IMR-90 (cell line): ENCODE data around the gene VEGFA. TPM values are rescaled to one million over a fixed set of nuclear protein-coding genes. Genes with fewer than 3 reads are reported as not detected.

Experiments used
- ATAC-seq: fragments of 200-7000 bp; cut with Tn5 transposase; 2 replicates; pipeline ENCODE4 v1.9.1; 2020; ENCODE audit warnings: low read depth, mild to moderate bottlenecking, moderate library complexity
- BruUV-seq: library from RNA; stranded (reverse); fragments of 400-500 nt; replicated peaks from 2 replicates; lab custom pipeline; 2021; lab: Mats Ljungman, UMichigan
- CTCF ChIA-PET: fragments of 300-600 bp; formaldehyde crosslinking; extraction: SDS; loops from one replicate; lab custom pipeline; 2021; ENCODE audit warnings: antibody characterized with exemption; lab: Yijun Ruan, JAX
- POLR2A ChIA-PET: fragments of 300-600 bp; sonication (Branson Sonifier 250); formaldehyde crosslinking; loops from one replicate; lab custom pipeline; 2022; ENCODE audit warnings: antibody characterized with exemption; ENCODE audit not compliant: unreplicated experiment; lab: Charles Lee
- DNase-seq: peaks from one replicate; pipeline ENCODE4 v3.0.0; 2013
- H2AFZ ChIP-seq: replicated peaks from 2 replicates; pipeline ENCODE3; 2013; ENCODE audit warnings: low read length, mild to moderate bottlenecking; ENCODE audit not compliant: poor library complexity
- H2AK5ac ChIP-seq: 2 replicates; pipeline ENCODE4 v1.6.1; 2013; ENCODE audit warnings: low read depth, low read length, inconsistent platforms
- H2AK9ac ChIP-seq: replicated peaks from 2 replicates; pipeline ENCODE3; 2013; ENCODE audit warnings: mild to moderate bottlenecking, low read depth, low read length, moderate library complexity; ENCODE audit not compliant: poor library complexity
- H2BK120ac ChIP-seq: 2 replicates; pipeline ENCODE4 v1.6.1; 2013; ENCODE audit warnings: low read depth, low read length, inconsistent platforms
- H2BK15ac ChIP-seq: 3 replicates; pipeline ENCODE4 v1.6.1; 2013; ENCODE audit warnings: low read depth, low read length, inconsistent platforms
- H2BK20ac ChIP-seq: 2 replicates; pipeline ENCODE4 v1.6.1; 2013; ENCODE audit warnings: low read depth, mild to moderate bottlenecking, inconsistent platforms, low read length, moderate library complexity
- H2BK5ac ChIP-seq: 2 replicates; pipeline ENCODE4 v1.6.1; 2013; ENCODE audit warnings: mild to moderate bottlenecking, low read depth, low read length, inconsistent platforms; ENCODE audit not compliant: poor library complexity, severe bottlenecking
- H3K14ac ChIP-seq: replicated peaks from 2 replicates; pipeline ENCODE4 v1.6.1; 2013; ENCODE audit warnings: low read depth, low read length, inconsistent platforms
- H3K18ac ChIP-seq: 2 replicates; pipeline ENCODE4 v1.6.1; 2013; ENCODE audit warnings: low read depth, low read length, control low read depth
- H3K23ac ChIP-seq: 2 replicates; pipeline ENCODE4 v1.6.1; 2013; ENCODE audit warnings: low read depth, low read length, inconsistent platforms
- H3K27ac ChIP-seq: 2 replicates; pipeline ENCODE4 v1.5.1; 2013; ENCODE audit warnings: mild to moderate bottlenecking, control low read depth, low read length; ENCODE audit not compliant: insufficient read depth
- H3K27me3 ChIP-seq: 2 replicates; pipeline ENCODE4 v1.6.1; 2013; ENCODE audit warnings: low read length; ENCODE audit not compliant: control insufficient read depth, insufficient read depth
- H3K36me3 ChIP-seq: 2 replicates; pipeline ENCODE4 v1.6.1; 2013; ENCODE audit warnings: low read length, mixed read lengths; ENCODE audit not compliant: control insufficient read depth, insufficient read depth
- H3K4ac ChIP-seq: 2 replicates; pipeline ENCODE4 v1.6.1; 2013; ENCODE audit warnings: low read depth, low read length, inconsistent platforms
- H3K4me1 ChIP-seq: 2 replicates; pipeline ENCODE4 v1.6.1; 2013; ENCODE audit warnings: low read length, mixed read lengths; ENCODE audit not compliant: control insufficient read depth, insufficient read depth
- H3K4me2 ChIP-seq: 2 replicates; pipeline ENCODE4 v1.6.1; 2013; ENCODE audit warnings: low read depth, mild to moderate bottlenecking, control low read depth, low read length, moderate library complexity
- H3K4me3 ChIP-seq: 2 replicates; pipeline ENCODE4 v1.5.1; 2013; ENCODE audit warnings: low read depth, mild to moderate bottlenecking, control low read depth, low read length, moderate library complexity; ENCODE audit not compliant: insufficient read depth
- H3K56ac ChIP-seq: 2 replicates; pipeline ENCODE4 v1.6.1; 2013; ENCODE audit warnings: low read length, inconsistent platforms; ENCODE audit not compliant: insufficient read depth; ENCODE audit errors: extremely low read depth
- H3K79me1 ChIP-seq, 2 experiments: 2 replicates each; pipeline ENCODE4 v1.6.1; 2013; ENCODE audit warnings: low read length in 2 of 2, inconsistent platforms in 1 of 2, low read depth in 1 of 2
- H3K9ac ChIP-seq: 2 replicates; pipeline ENCODE4 v1.6.1; 2013; ENCODE audit warnings: low read depth, low read length, control low read depth
- H3K9me1 ChIP-seq: 2 replicates; pipeline ENCODE4 v1.6.1; 2013; ENCODE audit warnings: low read length, inconsistent platforms; ENCODE audit not compliant: insufficient read depth
- H3K9me3 ChIP-seq: 2 replicates; pipeline ENCODE4 v1.6.1; 2013; ENCODE audit warnings: low read length; ENCODE audit not compliant: control insufficient read depth, insufficient read depth
- H4K20me1 ChIP-seq: 2 replicates; pipeline ENCODE4 v1.6.1; 2013; ENCODE audit warnings: low read length, inconsistent platforms; ENCODE audit not compliant: insufficient read depth
- H4K5ac ChIP-seq: 2 replicates; pipeline ENCODE4 v1.6.1; 2013; ENCODE audit warnings: mild to moderate bottlenecking, low read depth, low read length, control low read depth
- H4K8ac ChIP-seq, 2 experiments: 2 replicates each; pipeline ENCODE4 v1.6.1; 2013; ENCODE audit warnings: low read depth in 2 of 2, low read length in 2 of 2, control low read depth in 1 of 2, inconsistent platforms in 1 of 2
- H4K91ac ChIP-seq: 2 replicates; pipeline ENCODE4 v1.6.1; 2013; ENCODE audit warnings: low read depth, low read length, inconsistent platforms; ENCODE audit not compliant: insufficient read depth
- CEBPB ChIP-seq: IDR thresholded peaks from 2 replicates; pipeline ENCODE4 v1.6.1; 2012; ENCODE audit warnings: low read depth, low read length, improper control_type of control experiment
- MAFK ChIP-seq: IDR thresholded peaks from 2 replicates; pipeline ENCODE4 v1.6.1; 2012; ENCODE audit warnings: low read depth, low read length, improper control_type of control experiment
- MAZ ChIP-seq: IDR thresholded peaks from 2 replicates; pipeline ENCODE4 v1.6.1; 2012; ENCODE audit warnings: low read depth, mild to moderate bottlenecking, low read length, improper control_type of control experiment, moderate library complexity, borderline replicate concordance
- POLR2A ChIP-seq: IDR thresholded peaks from 2 replicates; pipeline ENCODE4 v1.6.1; 2012; ENCODE audit warnings: mild to moderate bottlenecking, low read depth, low read length
- RCOR1 ChIP-seq: IDR thresholded peaks from 2 replicates; pipeline ENCODE4 v1.6.1; 2012; ENCODE audit warnings: mild to moderate bottlenecking, low read length, improper control_type of control experiment; ENCODE audit not compliant: insufficient replicate concordance
- WGBS, 2 experiments: methylation state at CpG; one replicate each; pipeline versions ENCODE4 v1.1.5 to v1.1.7; 2013; ENCODE audit warnings: missing lambda C conversion rate in 2 of 2; ENCODE audit not compliant: insufficient read length in 1 of 2; ENCODE audit errors: extremely low coverage in 2 of 2; 5-methylcytosine and 5-hydroxymethylcytosine counted together
- dilution Hi-C: fragments of 300-500 bp; cut with HindIII; formaldehyde crosslinking; loops from one replicate; pipeline ENCODE4 v1.14.3; 2018; ENCODE audit warnings: low sequenced_read_pairs; ENCODE audit not compliant: unreplicated experiment
- in situ Hi-C: fragments of 300-500 bp; cut with MboI; formaldehyde crosslinking; loops from 3 replicates; pipeline ENCODE4 v1.14.3; 2019; ENCODE audit warnings: low sequenced_read_pairs, inconsistent platforms, mixed read lengths
- intact Hi-C: fragments of 100-400 bp; cut with micrococcal nuclease; formaldehyde crosslinking; loops from 2 replicates; pipeline ENCODE4 v1.10.0; 2022
- polyA plus RNA-seq, 3 experiments: library from polyadenylated mRNA; depleted of rRNA; stranded (reverse); fragments of >200 nt; gene quantifications; 2 replicates each; pipeline ENCODE4 v1.2.3, GENCODE V29; 2012; ENCODE audit warnings: low replicate concordance in 1 of 3
- total RNA-seq: library from RNA; depleted of rRNA; stranded (reverse); fragments of >200 nt; gene quantifications from 2 replicates; pipeline ENCODE4 v1.2.3, GENCODE V29; 2012
- TF ChIP-seq, protein P1 (sequence below): fragments of 150-350 bp; IDR thresholded peaks from 2 replicates; pipeline ENCODE4 v1.6.1; 2017; ENCODE audit warnings: mild to moderate bottlenecking, antibody characterized with exemption, low read length, low read depth

Gene VEGFA
- total and polyA plus RNA-seq, 2 of the 4 experiments (the other 2 are of a cell fraction) = 190 to 234 TPM

DNA sequence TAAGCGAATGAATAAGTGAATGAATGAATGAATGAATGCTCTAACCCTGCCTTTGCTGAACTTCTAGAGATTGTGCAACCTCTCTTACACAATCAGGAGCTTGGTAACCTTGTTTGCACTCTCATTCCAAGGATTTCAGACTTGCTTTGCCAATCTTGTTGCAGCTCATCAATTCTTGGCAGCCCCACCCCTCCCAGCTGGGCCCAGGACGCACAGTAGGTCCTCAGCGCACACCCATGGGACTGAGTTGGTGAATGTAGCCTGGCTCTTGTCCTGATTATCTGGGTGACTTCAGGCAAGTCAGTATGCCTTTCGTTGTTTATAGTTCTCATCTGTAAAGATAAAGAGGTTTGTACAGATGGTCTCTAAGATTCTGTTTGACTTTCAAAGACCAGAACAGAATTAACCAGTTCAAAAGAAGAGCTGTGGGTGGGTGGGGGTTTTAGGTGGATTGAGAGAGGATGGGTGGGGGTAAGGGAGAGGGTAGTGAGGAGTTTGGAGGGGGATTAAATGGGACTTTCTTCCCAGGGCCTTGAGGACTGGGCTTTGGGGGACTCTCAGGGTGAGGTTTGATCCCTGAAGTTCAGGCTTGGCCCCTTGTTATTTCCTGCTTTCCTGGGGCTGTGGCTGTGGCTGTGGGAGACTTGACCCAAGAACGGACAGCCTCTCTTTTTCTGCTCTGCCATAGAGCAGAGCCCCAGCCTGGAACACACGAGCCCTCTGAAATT is 33.2 kb downstream of the VEGFA start:
- H2AK9ac ChIP-seq = no peak overlapping the region
- H2AFZ ChIP-seq = no peak overlapping the region
- H4K8ac ChIP-seq = no peak overlapping the region
- H3K27me3 ChIP-seq = 0 out of 2 replicates have a peak, but pooled peaks cover 2% of the 10 kb centered on the region
- in situ Hi-C loops = no loop called here
- ATAC-seq (no peak), DNase-seq (no peak)
- TF ChIP-seq MAFK (no peak), RCOR1 (no peak), CEBPB (peak; percentile 95), MAZ (no peak), POLR2A (no peak)
- TF ChIP-seq, protein P1, sequence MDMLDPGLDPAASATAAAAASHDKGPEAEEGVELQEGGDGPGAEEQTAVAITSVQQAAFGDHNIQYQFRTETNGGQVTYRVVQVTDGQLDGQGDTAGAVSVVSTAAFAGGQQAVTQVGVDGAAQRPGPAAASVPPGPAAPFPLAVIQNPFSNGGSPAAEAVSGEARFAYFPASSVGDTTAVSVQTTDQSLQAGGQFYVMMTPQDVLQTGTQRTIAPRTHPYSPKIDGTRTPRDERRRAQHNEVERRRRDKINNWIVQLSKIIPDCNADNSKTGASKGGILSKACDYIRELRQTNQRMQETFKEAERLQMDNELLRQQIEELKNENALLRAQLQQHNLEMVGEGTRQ = no peak
- 0 out of 2 replicates have a peak overlapping the region, but pooled peaks have one; percentile 26 for H2BK120ac ChIP-seq
- peaks cover 40% of the 10 kb centered on the region for H3K4me1 ChIP-seq
- no peak overlapping the region for H2BK5ac ChIP-seq
- no peak overlapping the region for H2BK15ac ChIP-seq
- dilution Hi-C loops = no loop called here
- H2AK5ac ChIP-seq = no peak overlapping the region; the same call in 1 of the 2 replicates
- no peak overlapping the region for H3K4me3 ChIP-seq
- peak overlapping the region; percentile 34; the same call in 1 of the 2 replicates for H3K27ac ChIP-seq
- H3K18ac ChIP-seq = peak overlapping the region; percentile 92
- H3K9ac ChIP-seq = peak overlapping the region; percentile 10; the same call in 1 of the 2 replicates
- no peak overlapping the region for H2BK20ac ChIP-seq
- intact Hi-C loops = no loop called here
- peaks cover 15% of the 10 kb centered on the region for H3K9me1 ChIP-seq
- BruUV-seq = no TSS peak
- H3K79me1 ChIP-seq = no peaks in the 10 kb centered on the region
- POLR2A ChIA-PET = interaction anchor here (0.6 kb wide), 1 partner anchor 14 kb away, joined by 10 read pairs; no protein-coding TSS in a partner anchor
- CTCF ChIA-PET = no interaction called here
- H4K5ac ChIP-seq = peak overlapping the region; percentile 50; the same call in 1 of the 2 replicates
- H3K14ac ChIP-seq = no peak overlapping the region
- H4K20me1 ChIP-seq = no peaks in the 10 kb centered on the region
- H3K23ac ChIP-seq = no peak overlapping the region
- no peaks in the 10 kb centered on the region for H3K9me3 ChIP-seq
- 0 out of 2 replicates have a peak overlapping the region, but pooled peaks have one; percentile 20 for H4K91ac ChIP-seq
- H3K4me2 ChIP-seq = 0 out of 2 replicates have a peak overlapping the region, but pooled peaks have one; percentile 29
- no peaks in the 10 kb centered on the region for H3K36me3 ChIP-seq
- WGBS, 2 experiments = no CpG with 5 or more reads among the region's 6 CpGs
- H3K56ac ChIP-seq = no peak overlapping the region
- 0 out of 2 replicates have a peak overlapping the region, but pooled peaks have one; percentile 5 for H3K4ac ChIP-seq
